NCI-H82 treated with DMSO at 0.1 percent for 48 hours (cell line): ENCODE results near the gene ATP1A4.

Source experiments
- DNase-seq: peaks from one replicate; lab custom pipeline; 2025; ENCODE audit not compliant: unreplicated experiment; lab: John Stamatoyannopoulos, UW

The ATP1A4 gene

GRCh38 chr1:160139840-160140239 is 11.6 kb upstream of the ATP1A4 start:
- no peak for DNase-seq

GRCh38 chr1:160143695-160144094 is 7.7 kb upstream of the ATP1A4 start:
- no peak for DNase-seq

GRCh38 chr1:160144921-160145320 is 6.5 kb upstream of the ATP1A4 start:
- no peak for DNase-seq

- no peak for DNase-seq
Measured at GRCh38 chr1:160146107-160146506, 5.3 kb upstream of the ATP1A4 start.

- DNase-seq = no peak
Measured at GRCh38 chr1:160148121-160148520, 3.3 kb upstream of the ATP1A4 start.

- no peak for DNase-seq
Measured at GRCh38 chr1:160149233-160149632, 2.2 kb upstream of the ATP1A4 start.

GRCh38 chr1:160149716-160150115 is 1.7 kb upstream of the ATP1A4 start:
- no peak for DNase-seq

GRCh38 chr1:160154790-160155189 is 3.4 kb downstream of the ATP1A4 start:
- DNase-seq = no peak

DNA sequence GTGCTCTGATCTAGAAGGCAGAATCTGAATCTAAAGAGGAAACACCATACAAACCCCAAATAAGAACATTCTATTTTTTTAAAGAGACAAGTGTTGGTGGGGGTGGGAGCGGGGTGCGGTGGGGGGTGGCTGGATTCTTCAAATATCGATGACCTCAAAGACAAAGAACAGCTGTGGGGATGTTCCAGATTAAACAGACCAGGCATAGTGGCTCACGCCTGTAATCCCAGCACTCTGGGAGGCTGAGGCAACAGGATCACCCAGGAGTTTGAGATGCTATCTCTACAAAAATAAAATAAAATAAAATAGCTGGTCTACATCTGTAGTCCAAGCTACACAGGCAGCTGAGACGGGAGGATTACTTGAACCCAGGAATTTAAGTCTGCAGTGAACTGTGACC is 5.0 kb downstream of the ATP1A4 start:
- DNase-seq = no peak

DNA sequence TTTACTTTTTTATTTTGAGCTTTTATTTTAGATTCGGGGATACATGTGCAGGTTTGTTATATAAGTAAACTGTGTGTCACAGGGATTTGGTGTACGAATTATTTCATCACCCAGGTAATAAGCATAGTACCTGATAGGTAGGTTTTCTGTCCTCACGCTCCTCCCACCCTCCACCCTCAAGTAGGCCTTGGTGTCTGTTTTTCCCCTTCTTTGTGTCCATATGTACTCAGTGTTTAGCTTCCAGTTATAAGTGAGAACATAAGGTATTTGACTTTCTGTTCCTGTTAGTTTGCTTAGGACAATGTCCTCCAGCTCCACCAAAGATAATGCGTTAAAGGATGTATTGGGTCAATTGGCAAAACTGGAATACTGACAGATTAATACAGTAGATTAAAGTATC is 5.8 kb downstream of the ATP1A4 start:
- DNase-seq = no peak

DNA sequence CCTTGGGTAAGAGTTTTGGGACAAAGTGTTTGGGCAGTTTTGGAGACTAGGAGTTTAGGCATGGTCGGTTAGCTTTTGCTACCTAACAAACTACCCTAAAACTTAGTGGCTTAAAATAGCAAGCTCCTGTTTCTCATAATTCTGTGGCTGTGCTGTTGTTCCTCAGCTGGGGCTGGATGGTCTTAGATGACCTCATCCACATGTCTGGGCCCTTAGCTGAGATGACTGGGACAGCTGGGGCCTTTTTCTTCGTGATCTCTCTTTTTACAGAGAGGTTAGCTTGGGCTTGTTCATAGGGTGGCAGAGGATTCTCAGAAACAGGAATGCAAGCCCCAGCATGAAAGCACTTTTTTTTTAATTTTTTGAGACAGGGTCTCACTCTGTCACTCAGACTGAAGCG is 6.6 kb downstream of the ATP1A4 start:
- no peak for DNase-seq

- DNase-seq = no peak
Measured at GRCh38 chr1:160158534-160158933, 7.1 kb downstream of the ATP1A4 start.

- no peak for DNase-seq
Measured at GRCh38 chr1:160159846-160160245, 8.4 kb downstream of the ATP1A4 start.

DNA sequence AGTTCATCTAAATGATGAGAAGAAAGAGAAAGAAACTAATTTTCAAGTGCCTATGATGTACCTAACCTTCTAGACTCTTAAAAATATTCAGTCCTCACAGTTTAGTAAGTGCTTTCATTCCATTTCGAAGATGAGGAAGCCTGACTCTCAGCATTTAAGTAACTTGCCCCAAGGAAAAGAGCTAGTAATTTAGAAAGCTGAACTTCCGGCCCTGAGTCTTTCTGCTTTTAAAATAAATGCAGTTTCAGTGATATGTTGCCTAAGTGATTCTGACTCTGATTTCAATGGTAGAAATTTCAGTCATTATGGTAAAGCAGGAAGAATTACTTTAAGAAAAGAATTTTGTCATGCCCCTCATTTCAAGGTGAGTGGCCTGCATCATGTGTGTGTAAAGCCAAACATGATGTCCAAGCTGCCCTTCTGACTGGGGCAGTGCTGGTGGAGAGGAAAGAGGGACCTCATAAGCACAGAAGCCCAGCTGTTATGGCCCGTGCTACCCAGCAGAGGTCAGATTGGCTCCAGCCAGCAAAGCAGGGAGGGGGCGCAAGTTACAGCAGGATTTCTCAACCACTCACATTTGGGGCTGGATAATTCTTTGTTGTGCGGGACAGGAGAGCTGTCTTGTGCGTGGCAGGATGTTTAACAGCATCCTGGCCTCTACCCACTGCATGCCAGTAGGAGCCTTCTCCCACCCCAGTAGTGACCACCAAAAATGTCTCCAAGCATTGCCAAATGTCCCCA is 10.7 kb downstream of the ATP1A4 start:
- no peak for DNase-seq

DNA sequence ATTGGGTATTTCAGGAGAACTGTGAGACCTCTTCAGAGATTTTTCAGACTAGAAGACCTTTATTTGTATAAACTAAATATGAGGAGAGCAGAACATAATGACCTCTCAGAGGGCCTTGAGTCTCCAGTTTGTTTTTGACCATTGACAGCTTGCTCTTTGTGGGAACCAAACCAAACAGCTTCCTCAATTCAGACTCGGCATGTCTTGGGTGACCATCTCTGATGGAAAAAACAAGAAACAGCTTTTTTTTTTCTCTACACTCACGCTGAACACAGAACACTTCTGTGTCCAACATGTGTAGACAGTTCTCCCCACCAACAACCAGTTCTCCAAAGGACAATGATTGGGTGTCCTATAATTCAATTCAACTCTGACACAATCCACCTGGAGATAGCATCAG is 11.5 kb downstream of the ATP1A4 start:
- no peak for DNase-seq

DNA sequence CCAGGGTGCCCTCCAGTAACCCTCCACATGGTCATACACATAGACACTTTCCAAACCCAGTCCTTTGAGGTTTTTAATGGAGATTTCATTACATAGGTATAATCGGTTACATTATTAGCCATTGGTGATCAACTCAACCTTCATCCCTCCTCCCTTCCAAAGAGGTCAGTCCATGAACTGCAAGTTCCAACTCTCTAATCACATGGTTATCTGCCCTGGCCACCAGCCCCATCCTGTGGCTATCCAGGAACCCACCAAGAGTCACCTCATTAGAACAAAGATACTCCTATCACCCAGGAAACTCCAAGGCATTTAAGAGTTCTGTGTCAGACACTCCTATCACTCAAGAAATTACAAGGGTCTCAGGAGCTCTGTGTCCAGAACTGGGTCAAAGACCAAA is 12.2 kb downstream of the ATP1A4 start:
- DNase-seq = no peak

DNA sequence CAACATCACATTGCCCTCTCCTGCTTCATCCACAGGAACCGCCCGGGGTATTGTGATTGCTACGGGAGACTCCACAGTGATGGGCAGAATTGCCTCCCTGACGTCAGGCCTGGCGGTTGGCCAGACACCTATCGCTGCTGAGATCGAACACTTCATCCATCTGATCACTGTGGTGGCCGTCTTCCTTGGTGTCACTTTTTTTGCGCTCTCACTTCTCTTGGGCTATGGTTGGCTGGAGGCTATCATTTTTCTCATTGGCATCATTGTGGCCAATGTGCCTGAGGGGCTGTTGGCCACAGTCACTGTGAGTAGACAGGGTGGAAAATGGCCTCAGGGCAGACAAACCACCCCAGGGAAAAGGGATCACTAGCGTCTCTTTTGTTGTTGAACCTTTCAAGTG is 12.7 kb downstream of the ATP1A4 start:
- no peak for DNase-seq

- DNase-seq = no peak
Measured at GRCh38 chr1:160166166-160166868, 14.9 kb downstream of the ATP1A4 start.

DNA sequence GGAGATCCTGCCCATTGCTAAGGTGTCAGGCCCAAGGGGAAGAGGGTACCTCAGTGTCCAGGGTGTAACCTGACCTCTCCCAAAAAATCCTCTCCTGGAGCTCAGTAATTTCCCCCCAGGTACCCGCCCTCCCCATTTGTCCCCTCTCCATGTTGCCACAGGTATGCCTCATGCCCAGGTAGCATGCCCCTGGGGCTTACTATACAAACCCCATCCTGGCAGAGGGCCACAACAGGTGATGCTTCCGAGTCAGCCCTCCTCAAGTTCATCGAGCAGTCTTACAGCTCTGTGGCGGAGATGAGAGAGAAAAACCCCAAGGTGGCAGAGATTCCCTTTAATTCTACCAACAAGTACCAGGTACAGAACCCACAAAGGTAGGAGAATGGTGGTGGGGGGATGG is 15.7 kb downstream of the ATP1A4 start:
- DNase-seq = no peak

DNA sequence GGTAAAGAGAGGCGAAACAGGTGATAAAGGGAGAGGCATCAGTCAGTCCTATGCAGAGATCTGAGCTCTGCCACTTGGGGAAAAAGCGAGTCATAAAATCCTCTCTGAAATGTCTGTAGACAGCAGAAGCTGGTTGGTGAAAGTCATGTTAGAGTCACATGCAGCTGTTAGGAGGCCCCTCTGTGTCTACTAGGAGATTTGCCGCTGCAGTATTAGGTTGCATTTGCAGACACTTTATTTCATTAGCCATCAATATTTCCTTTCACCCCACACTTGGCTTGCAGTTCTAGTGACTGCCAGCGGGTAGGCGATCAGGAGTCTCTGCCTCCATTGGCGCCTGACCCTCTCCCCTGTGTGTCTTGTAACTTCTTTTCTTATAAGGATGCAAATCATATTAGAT is 16.2 kb downstream of the ATP1A4 start:
- DNase-seq = no peak

GRCh38 chr1:160168016-160168415 is 16.6 kb downstream of the ATP1A4 start:
- DNase-seq = no peak

GRCh38 chr1:160168609-160169369 is 17.4 kb downstream of the ATP1A4 start:
- no peak for DNase-seq
